Measurements from ENCODE around the gene TNP2. TPM values are rescaled to one million over a fixed set of nuclear protein-coding genes. Genes with fewer than 3 reads are reported as not detected.

Gene TNP2
- polyA plus RNA-seq, 3 donors: not detected

- H3K36me3 Mint-ChIP-seq: peaks cover 5% of the 10 kb centered on the region in 2 donors
- Histone ChIP-seq H3K27ac (ENCODE audit: low read depth in 1 of 2, low read length in 2 of 2) (peak overlapping the region; percentile 91 to 92), H3K4me2 (replicated peaks; ENCODE audit: extremely low read depth, low read length, poor library complexity, severe bottlenecking) (peak overlapping the region; percentile 89), H3K27me3 (ENCODE audit: control insufficient read depth in 2 of 2, insufficient read depth in 2 of 2, low read length in 2 of 2) (peaks cover 0 to 23% of the 10 kb centered on the region in 2 donors), H4K20me1 (ENCODE audit: insufficient read depth, low read length) (peaks cover 3% of the 10 kb centered on the region), H3K4me3 (replicated peaks in 1 of 3; ENCODE audit: low read depth in 2 of 3, low read length in 3 of 3) (peak overlapping the region; percentile 69 to 96 (median 86)), H3K79me2 (ENCODE audit: insufficient read depth, low read length) (no peaks in the 10 kb centered on the region), H3K36me3 (replicated peaks in 1 of 2; ENCODE audit: control insufficient read depth in 1 of 2, insufficient read depth in 2 of 2, low read length in 2 of 2) (no peaks in the 10 kb centered on the region), H3K9ac (ENCODE audit: insufficient read depth, low read length, poor library complexity, severe bottlenecking) (peak overlapping the region; percentile 86), H3K9me3 (replicated peaks in 1 of 2; ENCODE audit: control insufficient read depth in 1 of 2, insufficient read depth in 1 of 2, low read length in 2 of 2) (no peaks in the 10 kb centered on the region), H2AFZ (ENCODE audit: insufficient read depth, low read depth, low read length, poor library complexity, severe bottlenecking) (peak overlapping the region; percentile 90), H3K4me1 (ENCODE audit: control insufficient read depth in 1 of 2, insufficient read depth in 2 of 2, low read length in 2 of 2) (peaks cover 30 to 44% of the 10 kb centered on the region in 2 donors)
- peaks cover 0 to 3% (median 0%) of the 10 kb centered on the region in 7 donors for H3K9me3 Mint-ChIP-seq
- H3K4me3 Mint-ChIP-seq: peak overlapping the region; percentile 94 to 96
- peak overlapping the region; percentile 95 to 99 (median 97) for H3K27ac Mint-ChIP-seq
- peaks cover 42 to 73% (median 42%) of the 10 kb centered on the region in 3 donors for H3K27me3 Mint-ChIP-seq (ENCODE audit: low read depth in 3 of 3)
- TF ChIP-seq CTCF (IDR thresholded peaks at IDR 0.05): no peak
- intact Hi-C loops (cut with micrococcal nuclease): loop anchor here (2.0 to 10.0 kb wide), 5 partner anchors 52 to 288 kb away; partner anchors contain the start of gene RMI2 (in 1 of the 2)
- peak in 2 of 3 donors; percentile 36 to 45 for DNase-seq
- 0% methylated on average over 29 of the region's 32 CpGs for WGBS (ENCODE audit: insufficient coverage)
- H3K4me1 Mint-ChIP-seq: peaks cover 38% of the 10 kb centered on the region
These were observed 12.4 kb downstream of the TNP2 start for GRCh38 chr16:11256661-11257130.

- Mint-ChIP-seq H3K4me3 (peak within 1 kb of the TSS; percentile 94 to 96), H3K36me3 (peaks cover 5% of the 10 kb centered on the region in 2 donors), H3K27me3 (ENCODE audit: low read depth in 3 of 3) (peaks cover 38 to 71% (median 45%) of the 10 kb centered on the region in 3 donors), H3K9me3 (peaks cover 0 to 3% (median 0%) of the 10 kb centered on the region in 7 donors), H3K27ac (peak within 1 kb of the TSS; percentile 95 to 99 (median 97)), H3K4me1 (peaks cover 38% of the 10 kb centered on the region)
- Histone ChIP-seq H3K4me3 (replicated peaks in 1 of 3; ENCODE audit: low read depth in 2 of 3, low read length in 3 of 3) (peak within 1 kb of the TSS; percentile 69 to 96 (median 86)), H3K9me3 (replicated peaks in 1 of 2; ENCODE audit: control insufficient read depth in 1 of 2, insufficient read depth in 1 of 2, low read length in 2 of 2) (no peaks in the 10 kb centered on the region), H4K20me1 (ENCODE audit: insufficient read depth, low read length) (peaks cover 3% of the 10 kb centered on the region), H3K27ac (ENCODE audit: low read depth in 1 of 2, low read length in 2 of 2) (peak within 1 kb of the TSS; percentile 91 to 92), H3K9ac (ENCODE audit: insufficient read depth, low read length, poor library complexity, severe bottlenecking) (peak within 1 kb of the TSS; percentile 86), H3K27me3 (ENCODE audit: control insufficient read depth in 2 of 2, insufficient read depth in 2 of 2, low read length in 2 of 2) (peaks cover 0 to 23% of the 10 kb centered on the region in 2 donors), H2AFZ (ENCODE audit: insufficient read depth, low read depth, low read length, poor library complexity, severe bottlenecking) (peak within 1 kb of the TSS; percentile 90), H3K36me3 (replicated peaks in 1 of 2; ENCODE audit: control insufficient read depth in 1 of 2, insufficient read depth in 2 of 2, low read length in 2 of 2) (no peaks in the 10 kb centered on the region), H3K4me1 (ENCODE audit: control insufficient read depth in 1 of 2, insufficient read depth in 2 of 2, low read length in 2 of 2) (peaks cover 30 to 44% of the 10 kb centered on the region in 2 donors), H3K4me2 (replicated peaks; ENCODE audit: extremely low read depth, low read length, poor library complexity, severe bottlenecking) (peak within 1 kb of the TSS; percentile 89), H3K79me2 (ENCODE audit: insufficient read depth, low read length) (no peaks in the 10 kb centered on the region)
- peak; percentile 69 to 80 (median 69) for DNase-seq
- intact Hi-C loops (cut with micrococcal nuclease): loop anchor here (1.0 to 10.0 kb wide), 6 partner anchors 51 to 287 kb away; partner anchors contain the start of gene RMI2 (in 1 of the 2)
- peak; percentile 96 for TF ChIP-seq CTCF (IDR thresholded peaks at IDR 0.05)
- under 1% methylated on average over 91 of the region's 100 CpGs for WGBS (ENCODE audit: insufficient coverage)
These were observed 13.1 kb downstream of the TNP2 start, which contains the start of gene SOCS1 for GRCh38 chr16:11255737-11256660. Gene SOCS1 (minus strand): TSS chr16:11256204. CDS start chr16:11255478, 726 bp downstream.

Data from CD14-positive monocyte (primary cell).